HG02870 (cell line): ENCODE measurements around the gene B3GALT4.
"Not testable (repeated sequence)": the region's sequence is repeated elsewhere in the genome, so short reads cannot be mapped to it uniquely, and the experiment has no call there.

Experiments used
- ATAC-seq: cut with Tn5 transposase; IDR thresholded peaks from one replicate; pipeline ENCODE4 v1.9.1; 2021; ENCODE audit warnings: mild to moderate bottlenecking, moderate library complexity; ENCODE audit not compliant: unreplicated experiment

Gene B3GALT4

DNA sequence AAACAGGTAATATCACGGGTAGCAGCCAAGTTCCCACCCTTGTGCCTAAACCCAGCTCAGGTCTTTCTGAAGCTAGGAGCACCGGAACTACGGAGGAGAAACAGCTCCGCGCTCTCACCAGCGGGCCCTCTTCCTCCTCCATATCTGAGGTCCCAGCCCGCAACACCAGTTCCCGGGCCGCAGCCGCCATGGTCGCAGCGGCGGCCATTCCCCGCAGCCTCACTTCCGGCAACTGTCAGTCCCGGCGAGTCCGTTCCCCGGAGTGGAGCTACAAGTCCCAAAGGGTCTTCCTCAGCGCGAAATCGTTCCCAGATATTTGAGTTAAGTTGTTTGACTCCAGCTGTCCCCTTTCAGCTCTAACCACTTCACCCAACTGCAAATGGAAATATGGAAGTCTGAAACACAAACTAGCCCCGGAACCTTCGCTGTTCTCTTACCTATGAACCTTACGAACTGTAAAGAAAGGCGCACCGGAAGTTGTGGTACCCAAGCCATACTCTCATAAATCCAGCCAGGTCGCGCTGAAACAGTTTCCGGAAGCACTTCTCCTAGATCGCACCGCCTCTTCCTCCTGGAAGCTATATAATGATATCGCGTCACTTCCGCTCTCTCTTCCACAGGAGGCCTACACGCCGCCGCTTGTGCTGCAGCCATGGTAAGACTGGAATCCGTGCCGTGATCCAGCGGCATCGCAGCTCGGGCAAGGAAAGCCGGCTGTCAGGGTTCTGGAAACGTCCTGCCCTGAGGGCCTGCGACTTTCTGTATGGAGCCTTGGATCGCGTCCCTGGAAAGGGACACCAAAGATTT lies 5.3 kb upstream of the B3GALT4 start, which contains the start of the genes RPS18 and VPS52:
RPS18 (plus strand) TSS at position 608 of the 807 bp plus-strand sequence; CDS start at position 653, 45 bp downstream.
VPS52 (minus strand) TSS at position 409 of the 807 bp plus-strand sequence; CDS start at position 208, 201 bp downstream.
- peak; percentile 82 for ATAC-seq

DNA sequence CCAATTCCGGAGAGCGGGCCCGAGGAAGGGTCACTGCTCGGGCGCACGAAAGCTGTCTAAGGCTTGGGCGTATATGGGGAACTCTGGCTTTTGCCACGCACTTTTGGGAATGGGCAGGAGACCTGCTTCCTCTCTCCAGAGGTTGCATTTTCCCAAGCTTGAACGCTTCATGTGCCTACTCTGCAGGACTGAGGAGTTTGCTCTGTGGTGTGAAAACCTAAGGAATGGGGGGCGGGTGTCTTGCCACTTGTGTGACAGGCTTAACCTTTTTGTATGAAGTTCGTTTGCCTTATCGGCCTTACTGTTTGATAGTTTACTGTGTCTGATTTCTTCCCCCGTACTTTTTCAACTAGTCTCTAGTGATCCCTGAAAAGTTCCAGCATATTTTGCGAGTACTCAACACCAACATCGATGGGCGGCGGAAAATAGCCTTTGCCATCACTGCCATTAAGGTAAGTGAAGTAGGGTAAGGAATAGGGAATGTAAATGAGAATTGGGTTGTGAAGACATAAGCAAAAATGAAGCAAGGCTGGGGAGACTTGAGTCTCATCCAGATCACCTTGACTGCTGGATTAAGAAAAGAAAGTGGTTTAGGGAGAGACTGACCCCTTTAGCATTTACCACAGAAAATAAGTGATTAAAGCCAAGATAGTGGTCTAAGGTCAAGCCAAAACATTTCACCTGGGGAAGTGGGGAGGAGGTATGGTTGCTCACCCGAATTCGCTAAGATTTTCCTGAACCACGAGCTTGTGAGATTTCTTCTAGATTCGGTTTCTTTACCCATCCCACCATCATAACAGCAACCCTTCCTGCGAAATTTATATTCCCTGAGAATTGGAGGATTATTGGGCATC lies 4.4 kb upstream of the B3GALT4 start:
- peak; percentile 2 for ATAC-seq

DNA sequence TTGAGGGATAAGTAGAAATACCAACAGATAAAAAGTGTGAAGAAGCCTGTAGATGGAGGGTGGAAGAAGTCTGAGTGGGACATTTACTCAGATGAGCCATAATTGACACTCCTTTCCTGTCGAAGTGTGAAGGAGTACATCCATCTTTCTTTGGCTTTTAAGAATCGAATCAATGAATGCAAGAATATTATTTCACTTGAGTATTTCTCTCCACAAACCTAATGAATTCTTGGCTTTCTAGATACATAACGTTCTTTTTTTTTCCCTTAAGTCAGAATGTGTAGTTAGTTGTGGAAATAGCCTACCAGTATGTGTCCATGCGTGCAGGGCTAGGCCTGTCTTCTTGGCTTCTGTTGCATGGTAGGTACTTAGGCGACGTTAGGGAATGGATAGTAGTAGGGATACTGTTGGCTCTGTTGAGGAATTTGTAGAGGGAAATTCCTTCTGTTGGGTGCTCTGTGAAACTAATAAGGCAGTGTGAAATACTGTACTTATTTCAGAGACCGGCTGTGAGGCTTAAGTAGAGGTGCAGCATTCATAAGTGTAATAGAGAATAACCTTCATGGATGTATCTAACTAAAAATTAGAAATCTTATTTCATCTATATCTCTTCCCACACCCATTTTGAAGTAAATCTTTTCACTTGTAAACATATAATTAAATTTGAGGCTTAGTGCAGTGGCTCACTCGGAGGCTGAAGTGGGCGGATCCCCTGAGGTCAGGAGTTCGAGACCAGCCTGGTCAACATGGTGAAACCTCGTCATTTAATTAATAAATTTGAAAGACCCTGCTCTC lies 3.6 kb upstream of the B3GALT4 start:
- ATAC-seq, result no peak

DNA sequence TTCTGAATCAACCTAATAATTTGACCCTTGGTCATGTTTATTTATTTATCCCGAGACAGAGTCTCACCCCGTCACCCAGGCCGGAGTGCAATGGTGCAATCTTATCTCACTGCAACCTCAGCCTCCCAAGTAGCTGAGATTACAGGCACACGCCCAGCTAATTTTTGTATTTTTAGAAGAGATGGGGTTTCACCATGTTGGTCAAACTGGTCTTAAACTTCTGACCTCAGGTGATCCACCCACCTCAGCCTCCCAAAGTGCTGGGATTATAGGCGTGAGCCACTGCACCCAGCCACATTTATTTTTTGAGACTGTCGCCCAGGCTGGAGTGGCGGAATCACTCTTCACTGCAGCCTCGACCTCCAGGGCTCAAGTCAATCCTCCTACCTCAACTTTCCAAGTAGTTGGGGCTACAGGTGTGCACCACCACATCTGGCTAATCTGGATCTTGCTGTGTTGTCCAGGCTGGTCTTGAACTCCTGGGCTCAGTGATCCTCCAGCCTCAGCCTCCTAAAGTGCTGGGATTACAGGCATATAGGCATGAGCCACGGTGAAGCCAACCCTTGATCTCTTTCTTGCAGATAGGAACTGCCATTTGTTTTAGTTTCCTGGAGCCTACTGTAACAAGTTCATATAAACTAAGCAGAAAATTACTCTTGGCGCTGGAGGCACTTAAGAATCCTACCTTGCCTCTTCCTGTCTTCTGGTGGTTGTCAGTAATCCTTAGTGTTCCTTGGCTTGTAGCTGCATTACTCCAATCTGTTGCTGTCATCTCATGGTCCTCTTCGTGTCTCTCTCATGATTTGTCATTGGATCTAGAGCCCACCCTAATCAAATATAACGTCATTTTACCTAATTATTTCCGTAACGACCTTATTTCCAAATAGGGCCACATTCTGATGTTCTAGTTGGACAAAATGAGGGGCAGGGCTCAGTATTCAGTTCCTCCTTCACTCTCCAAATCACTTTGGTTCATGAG lies 2.7 kb upstream of the B3GALT4 start:
- ATAC-seq, result no peak

DNA sequence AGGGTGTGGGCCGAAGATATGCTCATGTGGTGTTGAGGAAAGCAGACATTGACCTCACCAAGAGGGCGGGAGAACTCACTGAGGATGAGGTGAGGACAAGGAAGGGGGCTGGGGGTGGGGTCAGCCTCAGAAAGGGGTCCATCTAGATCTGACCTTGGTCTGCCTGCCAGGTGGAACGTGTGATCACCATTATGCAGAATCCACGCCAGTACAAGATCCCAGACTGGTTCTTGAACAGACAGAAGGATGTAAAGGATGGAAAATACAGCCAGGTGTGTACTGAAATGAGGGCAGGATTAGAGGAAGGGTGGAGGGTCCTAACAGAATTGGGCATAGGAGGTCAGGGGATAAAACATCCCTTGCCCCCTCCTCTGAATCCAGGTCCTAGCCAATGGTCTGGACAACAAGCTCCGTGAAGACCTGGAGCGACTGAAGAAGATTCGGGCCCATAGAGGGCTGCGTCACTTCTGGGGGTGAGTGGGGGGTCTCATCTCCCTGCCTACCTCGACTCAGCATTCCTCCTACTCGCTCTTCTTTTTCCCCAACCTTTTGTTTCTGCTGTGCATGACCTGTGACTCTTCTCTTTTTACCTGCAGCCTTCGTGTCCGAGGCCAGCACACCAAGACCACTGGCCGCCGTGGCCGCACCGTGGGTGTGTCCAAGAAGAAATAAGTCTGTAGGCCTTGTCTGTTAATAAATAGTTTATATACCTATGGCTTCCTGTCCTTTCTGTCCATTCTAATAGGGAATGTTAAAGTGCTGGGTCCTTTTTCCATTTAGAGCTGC lies 935 bp upstream of the B3GALT4 start:
- ATAC-seq, result not testable (repeated sequence)

DNA sequence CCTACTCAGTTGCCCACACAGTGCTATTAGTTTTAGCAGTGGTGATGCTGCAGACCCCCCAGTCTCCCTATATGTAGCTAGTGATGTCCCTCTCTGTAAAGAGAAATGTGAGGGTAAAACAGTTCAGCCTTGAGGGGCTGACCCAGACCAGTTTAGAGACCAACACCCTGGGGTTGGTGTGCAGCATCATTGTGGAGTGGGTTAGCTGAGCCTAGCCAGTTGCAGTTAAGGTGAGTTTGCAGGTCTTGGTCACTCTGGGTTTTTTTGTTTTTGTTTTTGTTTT lies 401 bp upstream of the B3GALT4 start:
- no peak for ATAC-seq

DNA sequence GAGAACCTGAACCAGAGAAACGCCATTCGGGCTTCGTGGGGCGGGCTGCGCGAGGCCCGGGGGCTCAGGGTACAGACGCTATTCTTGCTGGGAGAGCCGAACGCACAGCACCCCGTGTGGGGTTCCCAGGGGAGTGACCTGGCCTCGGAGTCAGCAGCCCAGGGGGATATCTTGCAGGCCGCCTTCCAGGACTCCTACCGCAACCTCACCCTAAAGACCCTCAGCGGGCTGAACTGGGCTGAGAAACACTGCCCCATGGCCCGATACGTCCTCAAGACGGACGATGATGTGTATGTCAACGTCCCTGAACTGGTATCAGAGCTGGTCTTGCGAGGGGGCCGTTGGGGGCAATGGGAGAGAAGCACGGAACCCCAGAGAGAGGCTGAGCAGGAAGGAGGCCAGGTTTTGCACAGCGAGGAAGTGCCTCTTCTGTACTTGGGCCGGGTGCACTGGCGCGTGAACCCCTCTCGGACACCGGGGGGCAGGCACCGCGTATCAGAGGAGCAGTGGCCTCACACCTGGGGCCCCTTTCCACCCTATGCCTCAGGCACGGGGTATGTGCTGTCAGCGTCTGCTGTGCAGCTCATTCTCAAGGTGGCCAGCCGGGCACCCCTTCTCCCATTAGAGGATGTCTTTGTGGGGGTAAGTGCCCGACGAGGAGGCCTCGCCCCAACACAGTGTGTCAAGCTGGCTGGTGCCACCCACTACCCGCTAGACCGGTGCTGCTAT lies 904 bp downstream of the B3GALT4 start:
- peak; percentile 5 for ATAC-seq

DNA sequence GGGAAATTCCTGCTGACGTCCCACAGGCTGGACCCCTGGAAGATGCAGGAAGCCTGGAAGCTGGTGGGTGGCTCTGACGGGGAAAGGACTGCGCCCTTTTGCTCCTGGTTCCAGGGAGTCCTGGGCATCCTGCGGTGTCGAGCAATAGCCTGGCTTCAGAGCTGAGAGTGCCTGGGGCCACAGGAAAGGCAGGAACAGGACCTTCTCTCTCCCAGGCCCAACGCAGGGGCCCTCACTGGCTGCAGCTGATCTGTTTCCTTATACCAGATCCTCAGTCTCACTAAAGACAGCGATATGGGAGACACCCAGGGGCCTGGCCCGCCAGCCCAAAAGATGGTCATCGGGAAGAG lies 1.4 kb downstream of the B3GALT4 start:
- no peak for ATAC-seq

DNA sequence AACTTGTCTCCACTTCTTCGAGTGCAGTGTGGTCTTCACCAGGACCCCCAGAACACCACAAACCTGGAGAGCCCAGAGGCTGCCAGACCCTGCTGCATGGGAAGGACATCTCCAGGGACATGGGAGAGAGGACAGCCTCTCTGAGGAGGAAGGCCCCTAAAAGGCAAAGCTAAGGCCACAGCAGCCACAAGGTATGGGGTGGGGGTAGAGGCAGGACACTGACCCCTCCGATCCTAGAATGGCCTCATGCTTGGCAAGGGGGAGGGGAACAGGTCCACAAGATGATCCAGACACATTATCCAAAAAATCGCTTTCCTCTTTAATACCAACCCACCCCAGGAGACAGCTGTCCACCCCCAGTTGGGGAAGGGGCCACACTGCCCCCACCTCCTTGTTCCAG lies 1.9 kb downstream of the B3GALT4 start:
- no peak for ATAC-seq

DNA sequence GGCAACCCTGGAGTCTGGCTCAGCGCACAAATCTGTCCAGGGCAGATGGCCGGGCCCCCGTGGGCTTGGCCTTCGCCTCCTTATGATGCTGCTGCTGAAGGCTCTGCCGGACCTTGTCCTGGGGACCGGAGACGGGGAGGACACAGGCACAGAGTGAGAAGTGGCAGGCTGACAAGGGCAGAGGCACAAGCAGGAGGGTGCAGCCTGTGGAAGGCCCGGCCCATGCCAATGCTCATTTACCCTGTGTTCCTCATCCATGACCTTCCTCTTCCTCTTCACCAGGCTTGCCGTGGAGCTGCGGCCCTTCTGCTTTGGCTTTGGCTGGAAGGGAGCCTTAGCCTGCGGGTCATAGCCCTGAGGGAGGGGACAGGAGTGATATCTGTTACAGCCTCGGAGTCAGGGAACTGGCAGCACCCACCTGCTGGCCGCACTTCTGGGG lies 2.4 kb downstream of the B3GALT4 start:
- no peak for ATAC-seq

DNA sequence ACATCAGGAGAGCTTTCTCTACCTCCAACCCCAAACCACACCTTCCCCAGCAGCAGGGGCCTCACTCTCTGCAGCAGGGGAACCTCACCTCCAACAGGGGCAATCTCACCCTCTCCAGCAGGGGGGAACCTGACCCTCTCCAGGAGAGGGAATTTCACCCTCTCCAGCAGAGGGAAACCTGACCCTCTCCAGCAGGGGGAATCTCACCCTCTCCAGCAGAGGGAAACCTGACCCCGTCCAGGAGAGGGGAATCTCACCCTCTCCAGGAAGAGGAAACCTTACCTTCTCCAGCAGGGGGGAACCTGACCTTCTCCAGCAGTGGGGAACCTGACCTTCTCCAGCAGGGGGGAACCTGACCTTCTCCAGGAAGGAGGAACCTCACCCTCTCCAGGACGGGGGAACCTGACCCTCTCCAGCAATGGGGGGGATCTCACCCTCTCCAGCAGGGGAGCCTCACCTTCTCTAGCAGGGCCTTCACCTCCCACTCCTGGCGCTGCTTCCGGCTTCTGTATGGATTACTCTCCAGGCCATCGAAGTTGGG lies 3.1 kb downstream of the B3GALT4 start:
- no peak for ATAC-seq

DNA sequence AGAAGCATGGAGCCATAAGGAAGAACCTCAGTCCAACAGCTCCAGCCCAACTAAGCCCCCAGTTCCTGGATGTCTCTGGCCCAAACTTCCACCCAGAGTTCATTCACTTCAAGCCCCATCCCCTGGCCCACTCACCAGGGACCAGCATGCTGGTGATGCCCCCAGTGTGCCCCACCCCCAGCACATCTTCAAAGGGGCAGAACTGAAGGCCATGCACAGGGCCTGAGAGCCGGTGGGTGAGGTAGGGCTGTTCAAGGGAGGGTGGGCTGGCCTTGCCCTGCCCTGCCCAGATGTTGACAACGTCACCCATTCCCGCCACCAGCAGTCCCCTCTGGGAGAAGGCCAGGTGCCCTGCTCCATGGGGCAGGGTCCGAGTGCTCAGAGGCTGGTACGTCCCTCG lies 3.6 kb downstream of the B3GALT4 start:
- no peak for ATAC-seq

DNA sequence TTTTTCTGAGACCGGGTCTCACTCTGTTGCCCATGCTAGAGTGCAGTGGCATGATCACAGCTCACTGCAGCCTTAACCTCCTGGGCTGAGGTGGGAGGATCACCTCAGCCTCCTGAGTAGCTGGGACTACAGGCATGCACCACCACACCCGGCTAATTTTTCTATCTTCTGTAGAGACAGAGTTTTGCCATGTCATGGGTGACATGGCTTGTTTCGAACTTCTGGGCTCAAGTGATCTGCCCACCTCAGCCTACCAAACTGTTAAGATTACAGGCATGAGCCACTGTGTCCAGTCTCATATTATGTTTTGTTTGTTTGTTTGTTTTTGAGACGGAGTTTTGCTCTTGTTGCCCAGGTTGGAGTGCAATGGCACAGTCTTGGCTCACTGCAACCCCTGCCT lies 8.3 kb downstream of the B3GALT4 start:
- not testable (repeated sequence) for ATAC-seq

DNA sequence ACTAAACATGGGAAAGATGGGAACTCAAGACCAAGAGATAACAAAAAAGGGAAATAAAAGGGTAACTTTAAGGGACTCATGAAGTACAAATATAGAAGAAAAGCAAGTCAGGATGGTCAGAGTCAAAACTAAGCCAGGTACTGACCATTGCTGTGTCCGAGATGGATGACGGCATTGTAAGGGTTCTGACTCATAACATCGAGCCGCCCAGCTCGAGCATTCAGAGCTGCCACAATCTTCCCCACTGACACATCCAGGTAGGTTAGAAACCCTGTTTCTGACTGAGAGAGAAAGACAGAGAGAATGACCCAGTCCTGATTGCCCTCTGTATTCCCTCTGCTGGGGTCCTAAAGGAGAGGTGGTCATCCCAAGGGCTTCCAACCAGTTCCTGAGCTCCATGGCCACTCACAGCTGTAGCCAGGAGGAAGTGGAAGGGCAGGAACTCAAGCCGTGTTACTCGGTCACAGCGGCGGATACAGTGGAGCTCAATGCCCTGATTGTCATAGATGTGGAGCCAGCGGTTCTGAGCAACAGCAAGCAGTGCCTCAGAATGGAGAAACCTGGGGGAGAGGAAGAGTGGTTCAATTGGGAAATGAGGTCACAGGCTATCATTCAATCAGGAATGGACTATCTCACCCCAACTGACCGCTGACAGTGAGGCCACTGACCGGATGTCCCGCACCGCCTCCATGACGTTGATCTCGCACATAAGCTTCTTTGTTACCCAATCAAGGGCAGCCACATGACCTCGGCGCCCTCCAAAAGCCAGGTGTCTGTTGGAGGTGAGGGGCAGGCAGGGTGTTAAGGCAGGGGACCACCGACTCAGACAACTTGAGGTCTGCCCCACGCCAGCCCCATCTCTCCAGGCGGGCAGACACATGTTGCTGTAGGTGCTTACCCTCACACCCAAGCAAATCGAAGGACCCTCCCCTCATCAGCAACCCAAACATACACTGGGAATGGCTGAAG lies 10.3 kb downstream of the B3GALT4 start:
- ATAC-seq, result no peak

DNA sequence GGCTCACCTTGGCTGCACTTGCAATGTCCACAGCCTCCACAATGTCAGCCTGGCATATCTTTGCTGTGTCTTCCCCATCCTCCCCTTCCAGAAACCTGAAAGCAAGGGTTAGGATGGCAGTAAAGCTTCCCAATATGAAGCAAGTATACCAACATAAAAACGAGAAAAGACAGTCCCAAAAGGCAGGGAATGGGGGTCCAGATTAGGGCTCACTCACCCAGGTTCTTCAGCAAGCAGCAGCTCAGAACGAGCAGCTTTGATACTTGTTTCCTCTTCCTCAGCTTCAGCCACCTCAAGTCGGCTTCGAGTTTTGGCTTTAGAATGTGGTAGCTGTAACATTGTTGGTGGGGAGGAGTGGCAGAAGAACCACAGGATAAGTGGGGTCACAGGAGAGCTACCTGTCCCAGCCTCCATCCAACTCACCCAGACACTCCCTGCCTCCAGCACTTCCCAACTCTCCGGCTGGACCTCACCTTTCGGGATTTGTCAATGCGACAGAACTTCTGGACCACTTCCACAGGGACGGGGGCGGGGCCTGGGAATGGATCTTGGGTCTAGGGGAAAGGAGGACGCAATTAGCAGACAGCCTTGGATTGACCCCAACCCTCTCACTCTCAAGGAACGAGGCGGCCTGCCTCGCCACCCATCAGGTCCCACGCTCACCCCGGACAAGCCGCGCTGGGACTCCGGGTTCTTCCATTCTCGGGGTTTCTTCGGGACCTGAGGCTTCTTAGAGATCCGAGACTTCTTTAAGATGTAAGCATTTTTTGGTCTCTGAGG lies 11.4 kb downstream of the B3GALT4 start:
- no peak for ATAC-seq
